Measurements from ENCODE around the gene HSPBAP1.

DNA sequence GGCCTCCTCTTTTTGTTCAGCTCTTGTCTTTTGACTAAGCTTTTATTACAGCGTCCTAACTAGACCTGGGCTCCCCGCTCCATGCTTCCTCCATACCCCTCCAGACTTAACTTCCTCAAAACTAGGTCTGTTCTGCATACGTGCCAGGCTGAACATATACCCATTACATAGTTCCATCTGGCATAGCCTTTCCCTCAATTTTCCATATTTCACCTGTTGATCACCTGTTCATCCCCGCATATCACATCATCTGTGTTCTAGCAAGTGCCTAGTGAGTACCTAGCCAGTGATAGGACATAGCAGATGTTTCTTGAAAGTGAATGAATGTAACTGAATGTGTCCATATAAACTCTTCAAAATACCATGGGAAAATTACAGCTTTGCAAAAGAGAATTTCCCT lies 77.0 kb downstream of the HSPBAP1 start:
- no peak for TF ChIP-seq GATA3 (IDR thresholded peaks at IDR 0.05; ENCODE audit: low read depth, low read length)
- TF ChIP-seq GATA2 (IDR thresholded peaks at IDR 0.05; ENCODE audit: low read depth, low read length): no peak
